Neural cell (in vitro differentiated cells): ENCODE data around the gene PHF12. TPM values are rescaled to one million over a fixed set of nuclear protein-coding genes. Genes with fewer than 3 reads are reported as not detected.

Experiments
- H2AFZ ChIP-seq: fragments of 200-600, 300-800 bp; sonication (generic), shearing (Covaris generic); 2 replicates; pipeline ENCODE4 v1.6.0; 2014; ENCODE audit warnings: low read depth, mild to moderate bottlenecking, antibody characterized with exemption, low read length, moderate library complexity
- H3F3A ChIP-seq: fragments of 200-600 bp; shearing (Covaris generic); 2 replicates; pipeline ENCODE4 v1.6.1; 2016; ENCODE audit warnings: mild to moderate bottlenecking, moderate library complexity, mixed read lengths, antibody characterized with exemption, low read length; ENCODE audit not compliant: insufficient read depth, poor library complexity, severe bottlenecking
- H3K27ac ChIP-seq: fragments of 200-600, 300-800 bp; sonication (generic), shearing (Covaris generic); 2 replicates; pipeline ENCODE4 v1.5.1; 2014; ENCODE audit warnings: mild to moderate bottlenecking, low read length, moderate library complexity
- H3K27me3 ChIP-seq: fragments of 300-800, 200-600 bp; sonication (generic), shearing (Covaris generic); 2 replicates; pipeline ENCODE4 v1.6.0; 2014; ENCODE audit warnings: mild to moderate bottlenecking, low read depth, low read length, moderate library complexity; ENCODE audit not compliant: insufficient read depth
- H3K36me3 ChIP-seq: fragments of 300-800, 200-600 bp; sonication (generic), shearing (Covaris generic); 2 replicates; pipeline ENCODE4 v1.5.1; 2014; ENCODE audit warnings: mild to moderate bottlenecking, antibody characterized with exemption, low read length, moderate library complexity; ENCODE audit not compliant: insufficient read depth
- H3K4me2 ChIP-seq: fragments of 300-800, 200-600 bp; sonication (generic), shearing (Covaris generic); 2 replicates; pipeline ENCODE4 v1.6.0; 2014; ENCODE audit warnings: mild to moderate bottlenecking, low read length
- H3K4me3 ChIP-seq: fragments of 300-800, 200-600 bp; sonication (generic), shearing (Covaris generic); 2 replicates; pipeline ENCODE4 v1.5.1; 2014; ENCODE audit warnings: mild to moderate bottlenecking, low read length, moderate library complexity
- H3K79me2 ChIP-seq: fragments of 200-600 bp; shearing (Covaris generic); replicated peaks from 2 replicates; pipeline ENCODE4 v1.6.0; 2014; ENCODE audit warnings: mild to moderate bottlenecking, low read length, moderate library complexity; ENCODE audit not compliant: insufficient read depth
- H3K9ac ChIP-seq: fragments of 300-800, 200-600 bp; sonication (generic), shearing (Covaris generic); 2 replicates; pipeline ENCODE4 v1.6.1; 2016; ENCODE audit warnings: mild to moderate bottlenecking, low read length, mixed read lengths
- H3K9me2 ChIP-seq: fragments of 200-600 bp; shearing (Covaris generic); 2 replicates; pipeline ENCODE4 v1.6.1; 2016; ENCODE audit warnings: mild to moderate bottlenecking, low read length, mixed read lengths; ENCODE audit not compliant: insufficient read depth
- H3K9me3 ChIP-seq: fragments of 200-600, 300-800 bp; sonication (generic), shearing (Covaris generic); 2 replicates; pipeline ENCODE4 v1.6.1; 2016; ENCODE audit warnings: mild to moderate bottlenecking, mixed run types, low read length, moderate library complexity, mixed read lengths
- H4K20me1 ChIP-seq: fragments of 200-600 bp; shearing (Covaris generic); 2 replicates; pipeline ENCODE4 v1.6.1; 2016; ENCODE audit warnings: mild to moderate bottlenecking, mixed run types; ENCODE audit not compliant: insufficient read depth
- EP300 ChIP-seq: fragments of 450-650 bp; conservative IDR thresholded peaks from 2 replicates; pipeline ENCODE4 v1.6.1; 2014; ENCODE audit warnings: antibody characterized with exemption, mild to moderate bottlenecking, moderate library complexity; ENCODE audit not compliant: poor library complexity, severe bottlenecking
- EZH2 ChIP-seq: fragments of 200-600, 300-800 bp; shearing (Covaris generic), sonication (generic); IDR thresholded peaks from 2 replicates; pipeline ENCODE4 v1.6.1; 2014; ENCODE audit warnings: antibody characterized with exemption, low read length, borderline replicate concordance, mild to moderate bottlenecking; ENCODE audit not compliant: insufficient read depth, poor library complexity, severe bottlenecking
- MXI1 ChIP-seq: fragments of 450-650 bp; conservative IDR thresholded peaks from 2 replicates; pipeline ENCODE4 v1.6.1; 2014; ENCODE audit warnings: antibody characterized with exemption, mild to moderate bottlenecking; ENCODE audit not compliant: poor library complexity, severe bottlenecking
- POLR2AphosphoS5 ChIP-seq: IDR thresholded peaks from 2 replicates; pipeline ENCODE4 v1.6.1; 2012
- RAD21 ChIP-seq: fragments of 450-650 bp; conservative IDR thresholded peaks from 2 replicates; pipeline ENCODE4 v1.6.1; 2014; ENCODE audit warnings: antibody characterized with exemption, mild to moderate bottlenecking, moderate library complexity
- SMC3 ChIP-seq: fragments of 450-650 bp; conservative IDR thresholded peaks from 2 replicates; pipeline ENCODE4 v1.6.1; 2014; ENCODE audit warnings: antibody characterized with exemption, mild to moderate bottlenecking, moderate library complexity; ENCODE audit not compliant: poor library complexity
- TAF1 ChIP-seq: IDR thresholded peaks from 2 replicates; pipeline ENCODE4 v1.6.1; 2012; ENCODE audit warnings: low read depth
- polyA plus RNA-seq: library from polyadenylated mRNA; depleted of rRNA; stranded (reverse); fragments of >200 nt; gene quantifications from 2 replicates; pipeline ENCODE4 v1.2.3, GENCODE V29; 2014
- TF ChIP-seq, protein P1 (sequence below): IDR thresholded peaks from 2 replicates; pipeline ENCODE4 v1.6.1; 2012; ENCODE audit warnings: borderline replicate concordance
- TF ChIP-seq, protein P2 (sequence below): fragments of 450-650 bp; IDR thresholded peaks from 2 replicates; pipeline ENCODE4 v1.5.1; 2014; ENCODE audit warnings: antibody characterized with exemption, mild to moderate bottlenecking, moderate library complexity; ENCODE audit not compliant: poor library complexity, severe bottlenecking

Gene PHF12
- polyA plus RNA-seq, 1 donor from 2014 or later, result 10.4 TPM

DNA sequence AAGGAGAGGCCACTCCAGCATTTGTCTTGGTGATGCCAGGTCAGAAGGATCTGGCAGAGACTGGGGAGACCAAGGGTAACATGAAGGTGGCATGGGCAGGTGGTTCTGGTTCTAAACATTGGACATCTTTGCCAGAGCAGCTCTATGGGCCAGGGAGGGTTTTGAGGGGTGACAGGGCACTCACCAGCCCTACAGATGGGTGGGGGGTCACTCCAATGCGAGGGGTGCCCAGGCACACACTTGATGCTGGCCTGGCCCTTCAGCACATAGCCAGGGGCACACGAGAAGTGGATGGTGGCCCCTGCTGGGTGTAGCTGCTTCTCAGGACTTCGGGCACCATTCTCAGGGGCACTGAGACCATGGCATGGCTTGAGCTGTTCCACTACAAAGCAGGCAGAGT, 5.5 kb upstream of the PHF12 start:
- no peaks in the 10 kb centered on the region for H3K9me3 ChIP-seq
- H3K9me2 ChIP-seq, result no peaks in the 10 kb centered on the region
- no peaks in the 10 kb centered on the region for H3K27me3 ChIP-seq
- no peak overlapping the region for H3K4me2 ChIP-seq
- no peaks in the 10 kb centered on the region for H4K20me1 ChIP-seq
- no peak overlapping the region for H3K9ac ChIP-seq
- no peak overlapping the region for H2AFZ ChIP-seq
- H3K27ac ChIP-seq, result no peak overlapping the region
- H3K36me3 ChIP-seq, result no peaks in the 10 kb centered on the region
- no peaks in the 10 kb centered on the region for H3K79me2 ChIP-seq
- TF ChIP-seq POLR2AphosphoS5, result no peak
- no peak for TF ChIP-seq MXI1
- TF ChIP-seq SMC3, result no peak
- TF ChIP-seq RAD21, result no peak
- TF ChIP-seq, protein P1, sequence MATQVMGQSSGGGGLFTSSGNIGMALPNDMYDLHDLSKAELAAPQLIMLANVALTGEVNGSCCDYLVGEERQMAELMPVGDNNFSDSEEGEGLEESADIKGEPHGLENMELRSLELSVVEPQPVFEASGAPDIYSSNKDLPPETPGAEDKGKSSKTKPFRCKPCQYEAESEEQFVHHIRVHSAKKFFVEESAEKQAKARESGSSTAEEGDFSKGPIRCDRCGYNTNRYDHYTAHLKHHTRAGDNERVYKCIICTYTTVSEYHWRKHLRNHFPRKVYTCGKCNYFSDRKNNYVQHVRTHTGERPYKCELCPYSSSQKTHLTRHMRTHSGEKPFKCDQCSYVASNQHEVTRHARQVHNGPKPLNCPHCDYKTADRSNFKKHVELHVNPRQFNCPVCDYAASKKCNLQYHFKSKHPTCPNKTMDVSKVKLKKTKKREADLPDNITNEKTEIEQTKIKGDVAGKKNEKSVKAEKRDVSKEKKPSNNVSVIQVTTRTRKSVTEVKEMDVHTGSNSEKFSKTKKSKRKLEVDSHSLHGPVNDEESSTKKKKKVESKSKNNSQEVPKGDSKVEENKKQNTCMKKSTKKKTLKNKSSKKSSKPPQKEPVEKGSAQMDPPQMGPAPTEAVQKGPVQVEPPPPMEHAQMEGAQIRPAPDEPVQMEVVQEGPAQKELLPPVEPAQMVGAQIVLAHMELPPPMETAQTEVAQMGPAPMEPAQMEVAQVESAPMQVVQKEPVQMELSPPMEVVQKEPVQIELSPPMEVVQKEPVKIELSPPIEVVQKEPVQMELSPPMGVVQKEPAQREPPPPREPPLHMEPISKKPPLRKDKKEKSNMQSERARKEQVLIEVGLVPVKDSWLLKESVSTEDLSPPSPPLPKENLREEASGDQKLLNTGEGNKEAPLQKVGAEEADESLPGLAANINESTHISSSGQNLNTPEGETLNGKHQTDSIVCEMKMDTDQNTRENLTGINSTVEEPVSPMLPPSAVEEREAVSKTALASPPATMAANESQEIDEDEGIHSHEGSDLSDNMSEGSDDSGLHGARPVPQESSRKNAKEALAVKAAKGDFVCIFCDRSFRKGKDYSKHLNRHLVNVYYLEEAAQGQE, result no peak
- no peak for TF ChIP-seq EP300
- H3K4me3 ChIP-seq, result no peak overlapping the region
- H3F3A ChIP-seq, result no peaks in the 10 kb centered on the region

DNA sequence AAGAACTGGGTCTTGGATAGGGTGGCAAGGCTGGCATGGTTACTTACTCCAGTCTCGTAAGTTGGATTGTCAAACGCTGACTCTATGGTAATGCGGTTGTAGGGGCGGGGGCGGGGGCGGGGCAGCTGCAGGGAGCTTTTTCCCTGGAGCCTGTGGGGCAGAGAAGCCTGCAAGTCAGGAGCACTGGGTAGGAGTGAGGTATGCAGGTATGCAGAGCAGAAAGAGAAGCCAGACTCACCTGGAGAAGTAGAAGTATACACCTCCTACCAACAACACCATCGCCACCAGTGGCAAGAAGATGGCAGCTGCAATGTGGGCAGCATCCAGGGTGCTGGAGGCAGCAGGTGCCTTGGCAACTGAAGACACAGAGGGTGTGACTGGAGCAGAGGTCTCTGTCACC, 4.8 kb upstream of the PHF12 start:
- H3K4me3 ChIP-seq, result no peak overlapping the region
- H3K9me3 ChIP-seq, result no peaks in the 10 kb centered on the region
- H3K9ac ChIP-seq, result no peak overlapping the region
- H3K79me2 ChIP-seq, result no peaks in the 10 kb centered on the region
- H3K27ac ChIP-seq, result no peak overlapping the region
- no peaks in the 10 kb centered on the region for H3K9me2 ChIP-seq
- H3K36me3 ChIP-seq, result no peaks in the 10 kb centered on the region
- no peaks in the 10 kb centered on the region for H4K20me1 ChIP-seq
- H3K4me2 ChIP-seq, result no peak overlapping the region
- H2AFZ ChIP-seq, result no peak overlapping the region
- no peaks in the 10 kb centered on the region for H3F3A ChIP-seq
- no peak for TF ChIP-seq EZH2
- no peaks in the 10 kb centered on the region for H3K27me3 ChIP-seq

DNA sequence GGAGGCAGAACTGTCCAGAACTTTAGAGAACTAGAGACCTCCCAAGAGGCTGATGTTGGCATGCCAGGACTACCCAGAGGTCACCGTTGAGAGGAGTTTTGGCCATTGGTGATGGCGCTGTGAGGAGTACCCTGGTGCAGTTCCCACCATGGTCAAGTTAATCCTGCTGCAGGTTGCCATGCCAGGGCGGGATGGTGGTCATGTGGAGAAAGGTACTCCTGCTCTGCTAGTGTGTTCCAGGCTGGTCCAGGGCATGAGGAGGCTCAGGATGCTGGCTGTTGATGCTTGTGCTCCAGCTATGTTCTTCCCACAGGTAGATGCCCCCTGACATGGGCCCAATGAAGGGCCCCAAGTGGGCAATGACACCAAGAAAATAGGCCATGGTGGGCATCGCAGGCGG, 4.1 kb upstream of the PHF12 start:
- TF ChIP-seq TAF1 (no peak), RAD21 (no peak), MXI1 (no peak), POLR2AphosphoS5 (no peak), SMC3 (no peak), EZH2 (no peak), EP300 (no peak)
- TF ChIP-seq, protein P2, sequence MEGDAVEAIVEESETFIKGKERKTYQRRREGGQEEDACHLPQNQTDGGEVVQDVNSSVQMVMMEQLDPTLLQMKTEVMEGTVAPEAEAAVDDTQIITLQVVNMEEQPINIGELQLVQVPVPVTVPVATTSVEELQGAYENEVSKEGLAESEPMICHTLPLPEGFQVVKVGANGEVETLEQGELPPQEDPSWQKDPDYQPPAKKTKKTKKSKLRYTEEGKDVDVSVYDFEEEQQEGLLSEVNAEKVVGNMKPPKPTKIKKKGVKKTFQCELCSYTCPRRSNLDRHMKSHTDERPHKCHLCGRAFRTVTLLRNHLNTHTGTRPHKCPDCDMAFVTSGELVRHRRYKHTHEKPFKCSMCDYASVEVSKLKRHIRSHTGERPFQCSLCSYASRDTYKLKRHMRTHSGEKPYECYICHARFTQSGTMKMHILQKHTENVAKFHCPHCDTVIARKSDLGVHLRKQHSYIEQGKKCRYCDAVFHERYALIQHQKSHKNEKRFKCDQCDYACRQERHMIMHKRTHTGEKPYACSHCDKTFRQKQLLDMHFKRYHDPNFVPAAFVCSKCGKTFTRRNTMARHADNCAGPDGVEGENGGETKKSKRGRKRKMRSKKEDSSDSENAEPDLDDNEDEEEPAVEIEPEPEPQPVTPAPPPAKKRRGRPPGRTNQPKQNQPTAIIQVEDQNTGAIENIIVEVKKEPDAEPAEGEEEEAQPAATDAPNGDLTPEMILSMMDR, result no peak
- TF ChIP-seq, protein P1, result no peak
- Histone ChIP-seq H3K27ac (no peak overlapping the region), H3K4me2 (no peak overlapping the region), H3K9me3 (no peaks in the 10 kb centered on the region), H3K9me2 (no peaks in the 10 kb centered on the region), H3K27me3 (no peaks in the 10 kb centered on the region), H3K36me3 (no peaks in the 10 kb centered on the region), H3K4me3 (no peak overlapping the region), H3F3A (no peaks in the 10 kb centered on the region), H3K79me2 (peaks cover 4% of the 10 kb centered on the region), H2AFZ (no peak overlapping the region), H4K20me1 (no peaks in the 10 kb centered on the region), H3K9ac (no peak overlapping the region)
